Measurements from ENCODE around the gene FAM53C. TPM values are rescaled to one million over a fixed set of nuclear protein-coding genes. Genes with fewer than 3 reads are reported as not detected.

The FAM53C gene
- total RNA-seq, 1 donor from 2014 or later = 26.7 TPM

DNA sequence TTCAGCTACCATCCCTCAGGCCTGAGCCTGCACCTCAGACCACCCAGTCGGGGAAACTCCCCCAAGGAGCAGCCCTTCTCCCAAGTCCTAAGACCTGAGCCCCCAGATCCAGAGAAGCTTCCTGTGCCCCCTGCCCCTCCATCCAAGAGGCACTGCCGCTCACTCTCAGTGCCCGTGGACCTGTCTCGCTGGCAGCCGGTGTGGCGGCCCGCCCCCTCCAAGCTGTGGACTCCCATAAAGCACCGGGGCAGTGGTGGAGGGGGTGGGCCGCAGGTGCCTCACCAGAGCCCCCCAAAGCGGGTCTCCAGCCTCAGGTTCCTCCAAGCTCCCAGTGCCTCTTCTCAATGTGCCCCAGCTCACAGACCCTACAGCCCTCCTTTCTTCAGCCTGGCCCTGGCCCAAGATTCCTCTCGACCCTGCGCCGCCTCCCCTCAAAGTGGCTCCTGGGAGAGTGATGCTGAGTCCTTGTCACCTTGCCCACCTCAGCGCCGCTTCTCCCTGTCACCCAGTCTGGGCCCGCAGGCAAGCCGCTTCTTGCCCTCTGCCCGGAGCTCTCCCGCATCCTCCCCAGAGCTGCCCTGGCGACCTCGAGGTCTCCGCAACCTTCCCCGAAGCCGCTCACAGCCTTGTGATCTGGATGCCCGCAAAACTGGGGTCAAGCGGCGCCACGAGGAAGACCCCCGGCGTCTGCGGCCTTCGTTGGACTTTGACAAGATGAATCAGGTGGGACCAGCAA lies 7.0 kb downstream of the FAM53C start:
- no peak overlapping the region for H3K27ac ChIP-seq (replicated peaks)
- TF ChIP-seq, protein P1, sequence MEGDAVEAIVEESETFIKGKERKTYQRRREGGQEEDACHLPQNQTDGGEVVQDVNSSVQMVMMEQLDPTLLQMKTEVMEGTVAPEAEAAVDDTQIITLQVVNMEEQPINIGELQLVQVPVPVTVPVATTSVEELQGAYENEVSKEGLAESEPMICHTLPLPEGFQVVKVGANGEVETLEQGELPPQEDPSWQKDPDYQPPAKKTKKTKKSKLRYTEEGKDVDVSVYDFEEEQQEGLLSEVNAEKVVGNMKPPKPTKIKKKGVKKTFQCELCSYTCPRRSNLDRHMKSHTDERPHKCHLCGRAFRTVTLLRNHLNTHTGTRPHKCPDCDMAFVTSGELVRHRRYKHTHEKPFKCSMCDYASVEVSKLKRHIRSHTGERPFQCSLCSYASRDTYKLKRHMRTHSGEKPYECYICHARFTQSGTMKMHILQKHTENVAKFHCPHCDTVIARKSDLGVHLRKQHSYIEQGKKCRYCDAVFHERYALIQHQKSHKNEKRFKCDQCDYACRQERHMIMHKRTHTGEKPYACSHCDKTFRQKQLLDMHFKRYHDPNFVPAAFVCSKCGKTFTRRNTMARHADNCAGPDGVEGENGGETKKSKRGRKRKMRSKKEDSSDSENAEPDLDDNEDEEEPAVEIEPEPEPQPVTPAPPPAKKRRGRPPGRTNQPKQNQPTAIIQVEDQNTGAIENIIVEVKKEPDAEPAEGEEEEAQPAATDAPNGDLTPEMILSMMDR (IDR thresholded peaks at IDR 0.05; ENCODE audit: borderline replicate concordance) = no peak
- intact Hi-C loops (cut with micrococcal nuclease) = no loop called here
- peaks cover 26% of the 10 kb centered on the region for H3K4me1 ChIP-seq
- no peaks in the 10 kb centered on the region for H3K27me3 ChIP-seq (ENCODE audit: low read depth)
- no peak overlapping the region for H3K4me3 ChIP-seq
- H3K9me3 ChIP-seq (replicated peaks) = no peaks in the 10 kb centered on the region
- no peak for DNase-seq
- peaks cover 78% of the 10 kb centered on the region for H3K36me3 ChIP-seq

DNA sequence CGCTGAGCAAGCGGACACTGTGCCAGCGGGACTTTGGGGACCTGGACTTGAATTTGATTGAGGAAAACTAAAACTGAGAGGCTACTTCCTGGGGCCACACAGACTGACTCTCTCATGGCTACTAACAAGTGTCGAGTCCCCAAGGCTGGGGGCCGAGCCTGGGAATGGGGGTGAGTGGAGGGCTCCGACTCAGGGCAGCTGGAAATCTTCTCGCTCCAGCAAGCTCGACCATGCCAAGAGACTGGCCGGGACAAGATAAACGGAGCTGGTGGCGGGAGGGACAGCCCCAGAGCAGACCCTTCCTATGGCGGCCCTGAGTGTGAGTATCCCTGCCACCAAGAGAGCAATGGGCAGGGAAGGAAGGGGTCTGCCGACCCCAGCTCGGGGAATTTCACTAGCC lies 8.8 kb downstream of the FAM53C start:
- DNase-seq = no peak

DNA sequence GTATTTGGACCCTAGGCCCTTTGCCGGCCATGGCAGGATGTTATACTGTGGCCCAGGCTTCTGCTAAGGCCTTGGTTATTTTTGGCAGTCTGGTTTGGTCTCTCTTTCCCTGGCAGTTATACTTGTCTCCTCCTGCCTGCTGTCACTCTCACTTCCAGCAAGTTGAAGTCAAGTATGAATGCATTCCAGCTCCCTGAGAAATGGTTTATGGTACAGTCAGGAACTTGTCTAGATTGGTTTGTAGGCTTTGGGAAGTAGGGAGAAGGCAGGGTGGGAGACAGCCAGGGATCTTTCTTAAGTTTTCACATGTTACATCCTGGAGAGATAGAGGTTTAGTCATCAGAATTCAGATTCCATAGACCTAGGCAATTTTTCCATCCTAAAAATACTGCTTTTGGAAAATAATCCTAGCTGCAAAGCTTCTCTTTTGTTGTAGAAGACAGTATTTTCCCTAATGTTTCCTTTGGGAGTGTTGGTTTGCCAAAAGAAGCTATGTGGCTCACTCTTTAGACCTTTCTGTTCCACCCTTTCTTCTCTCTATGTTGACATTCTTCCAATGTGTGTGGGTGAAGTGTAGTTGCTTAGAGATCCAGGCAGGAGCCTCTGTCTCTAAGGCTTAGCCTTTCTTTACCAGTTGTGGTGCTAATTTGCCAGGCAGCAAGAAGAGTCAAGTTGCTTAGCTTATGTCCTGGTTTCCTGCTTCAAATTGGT lies 11.9 kb downstream of the FAM53C start:
- intact Hi-C loops (cut with micrococcal nuclease) = no loop called here
- Histone ChIP-seq H3K36me3 (peaks cover 36% of the 10 kb centered on the region), H3K9me3 (replicated peaks) (peaks cover 7% of the 10 kb centered on the region), H3K27ac (replicated peaks) (peak overlapping the region; percentile 99), H3K27me3 (ENCODE audit: low read depth) (no peaks in the 10 kb centered on the region), H3K4me3 (no peak overlapping the region), H3K4me1 (peaks cover 56% of the 10 kb centered on the region)
- TF ChIP-seq, protein P1 (IDR thresholded peaks at IDR 0.05; ENCODE audit: borderline replicate concordance) = no peak
- DNase-seq = no peak

More for the DNA sequence above, 8.8 kb downstream of the FAM53C start:
- intact Hi-C loops (cut with micrococcal nuclease) = no loop called here
- no peak overlapping the region for H3K27ac ChIP-seq (replicated peaks)
- peaks cover 67% of the 10 kb centered on the region for H3K36me3 ChIP-seq
- TF ChIP-seq, protein P1 (IDR thresholded peaks at IDR 0.05; ENCODE audit: borderline replicate concordance) = no peak
- peaks cover 1% of the 10 kb centered on the region for H3K9me3 ChIP-seq (replicated peaks)
- H3K4me3 ChIP-seq = no peak overlapping the region
- H3K27me3 ChIP-seq (ENCODE audit: low read depth) = no peaks in the 10 kb centered on the region
- H3K4me1 ChIP-seq = peaks cover 28% of the 10 kb centered on the region

DNA sequence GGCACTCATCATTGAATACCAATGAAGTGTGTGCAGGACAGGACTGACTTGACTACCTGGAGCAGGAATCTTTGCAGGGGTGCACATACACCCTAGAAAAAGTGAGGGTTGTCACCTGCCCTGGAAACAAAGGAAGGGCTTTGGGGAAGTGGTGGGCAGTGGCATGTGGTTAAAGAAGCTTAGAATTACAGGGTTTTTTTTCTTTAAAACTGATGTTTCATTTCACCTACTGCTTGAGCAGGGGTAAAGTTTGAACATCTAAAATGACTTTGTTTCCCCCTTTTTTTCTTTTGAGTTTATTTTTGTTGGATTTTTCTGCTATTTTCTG lies 12.5 kb downstream of the FAM53C start:
- peaks cover 7% of the 10 kb centered on the region for H3K9me3 ChIP-seq (replicated peaks)
- TF ChIP-seq, protein P1 (IDR thresholded peaks at IDR 0.05; ENCODE audit: borderline replicate concordance) = no peak
- H3K27ac ChIP-seq (replicated peaks) = peak overlapping the region; percentile 99
- no peak overlapping the region for H3K4me3 ChIP-seq
- H3K36me3 ChIP-seq = peaks cover 31% of the 10 kb centered on the region
- H3K4me1 ChIP-seq = peaks cover 61% of the 10 kb centered on the region
- no peak for DNase-seq
- H3K27me3 ChIP-seq (ENCODE audit: low read depth) = no peaks in the 10 kb centered on the region
- intact Hi-C loops (cut with micrococcal nuclease) = no loop called here

DNA sequence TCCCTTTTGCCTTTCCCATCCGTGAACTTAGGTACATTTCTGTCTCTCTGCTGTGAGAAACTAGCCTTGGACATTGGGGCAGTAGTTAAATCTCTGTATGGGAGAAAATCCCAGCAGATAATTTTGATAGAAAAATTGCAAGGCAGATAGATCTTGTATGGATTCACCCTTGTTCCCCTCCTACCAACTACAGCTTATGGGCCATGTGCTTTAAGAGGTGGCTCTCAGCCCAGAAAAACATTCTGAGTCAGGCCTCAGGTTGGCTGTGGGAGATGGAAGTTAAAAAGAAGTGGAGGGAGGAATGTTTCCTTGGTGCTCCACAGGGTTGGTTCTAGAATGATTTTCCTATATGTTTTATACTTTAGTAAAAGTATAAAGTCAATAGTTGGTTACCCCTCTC lies 13.0 kb downstream of the FAM53C start:
- TF ChIP-seq, protein P1 (IDR thresholded peaks at IDR 0.05; ENCODE audit: borderline replicate concordance) = no peak
- peaks cover 67% of the 10 kb centered on the region for H3K4me1 ChIP-seq
- H3K9me3 ChIP-seq (replicated peaks) = peaks cover 7% of the 10 kb centered on the region
- H3K36me3 ChIP-seq = peaks cover 25% of the 10 kb centered on the region
- no peak for DNase-seq
- peak overlapping the region; percentile 99 for H3K27ac ChIP-seq (replicated peaks)
- H3K27me3 ChIP-seq (ENCODE audit: low read depth) = no peaks in the 10 kb centered on the region
- no peak overlapping the region for H3K4me3 ChIP-seq
- intact Hi-C loops (cut with micrococcal nuclease) = no loop called here
